Stimulated activated CD4-positive, alpha-beta T cell treated with anti-CD3 and anti-CD28 coated beads, TNF-alpha, amount 100 ng/mL, for 24 hours (primary cell): ENCODE results near the gene CEP68.
"Not testable (repeated sequence)": the region's sequence is repeated elsewhere in the genome, so short reads cannot be mapped to it uniquely, and the experiment has no call there.

Source experiments
- DNase-seq, 3 experiments: peaks; one replicate each; pipeline ENCODE4 v3.0.0-alpha.2; 2020; ENCODE audit warnings: low read depth in 3 of 3

CEP68 gene

DNA sequence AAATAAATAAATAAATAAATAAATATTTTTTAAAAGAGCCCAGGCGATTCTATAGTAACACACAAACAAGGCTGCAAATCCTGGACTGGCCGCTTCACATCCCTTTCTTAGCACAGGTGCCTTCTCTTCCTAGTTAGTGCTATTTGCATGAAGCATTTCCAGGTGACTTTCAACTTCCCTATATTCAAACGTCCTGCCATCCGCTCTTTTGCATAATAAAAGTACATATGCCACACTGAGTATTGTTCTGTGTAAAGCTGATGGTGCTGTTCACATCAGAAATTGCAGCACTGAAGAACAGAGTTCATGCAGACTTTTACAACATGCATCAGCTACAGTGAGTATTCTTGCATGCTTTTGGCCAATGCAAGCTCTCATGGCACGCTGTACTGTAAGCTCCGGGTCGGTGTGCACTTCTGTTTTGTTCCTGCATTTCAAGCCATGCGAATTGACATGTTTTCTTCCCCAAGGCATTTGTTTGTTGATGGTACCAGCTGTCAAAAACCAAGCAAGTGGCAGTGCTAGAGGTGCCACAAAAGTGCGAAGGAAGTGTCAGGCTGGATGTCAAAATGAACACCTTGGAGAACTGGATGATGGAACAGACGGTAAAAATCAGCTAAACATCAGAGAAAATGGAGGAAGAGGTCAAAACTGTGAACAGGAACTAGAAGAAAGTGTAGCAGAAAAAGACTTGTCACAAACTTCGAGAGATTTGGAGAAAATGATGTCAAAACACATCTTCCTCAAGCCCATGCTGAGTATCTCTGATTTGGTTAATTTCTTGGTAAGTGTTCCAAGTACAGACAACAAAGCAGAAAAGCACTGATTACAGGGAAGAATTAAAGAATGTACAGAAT lies 25.5 kb upstream of the CEP68 start:
- DNase-seq = no peak

DNA sequence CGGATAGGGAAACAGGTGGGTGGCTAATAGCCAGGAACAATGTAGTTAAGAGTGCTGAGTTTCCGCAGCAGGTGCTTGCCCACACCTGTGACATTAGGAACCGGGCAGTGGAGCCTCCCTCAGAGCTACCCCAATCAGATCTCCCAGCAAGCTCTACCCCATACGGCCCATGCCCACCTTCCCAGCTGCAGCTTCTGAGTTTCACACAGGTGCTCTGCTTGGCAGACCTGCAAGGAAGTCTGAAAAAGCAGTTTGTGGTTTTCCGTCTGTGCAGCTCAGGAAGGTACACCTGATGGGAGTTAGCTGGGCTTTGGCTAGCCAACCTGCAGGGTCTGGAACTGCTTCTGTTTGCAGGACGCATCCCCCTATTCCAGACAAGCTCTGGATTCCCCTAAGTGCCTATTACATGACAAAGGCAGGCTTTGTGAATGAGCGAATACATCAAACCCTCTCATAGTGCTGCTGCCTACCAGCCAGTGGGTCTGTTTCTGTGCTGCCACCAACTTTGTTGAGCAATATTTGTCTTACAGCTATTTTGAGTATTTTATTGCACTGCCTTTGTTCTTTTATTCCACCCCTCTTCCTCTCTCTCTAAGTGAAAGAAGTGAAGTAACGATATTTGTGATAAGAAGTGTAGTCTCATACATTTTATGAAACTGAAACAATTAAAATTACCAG lies 24.7 kb upstream of the CEP68 start:
- no peak for DNase-seq

- DNase-seq = no peak
Measured at GRCh38 chr2:65032019-65032975, 23.9 kb upstream of the CEP68 start.

DNA sequence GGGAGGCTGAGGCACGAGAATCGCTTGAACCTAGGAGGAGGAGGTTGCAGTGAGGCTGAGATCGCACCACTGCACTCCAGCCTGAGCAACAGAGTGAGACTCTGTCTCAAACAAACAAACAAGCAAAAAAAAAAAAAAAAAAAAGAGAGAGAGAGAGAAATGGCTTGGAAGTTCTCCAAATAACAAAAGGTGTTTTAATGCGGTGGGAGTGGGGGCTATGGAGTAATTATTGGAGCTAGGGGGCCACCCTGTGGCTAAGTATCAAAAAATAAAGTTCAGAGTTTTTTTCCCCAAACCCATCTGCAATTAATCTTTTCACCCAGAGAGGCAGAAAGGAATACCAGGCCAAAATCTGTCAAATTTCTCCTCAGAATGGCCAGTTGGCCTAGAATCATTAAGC lies 23.0 kb upstream of the CEP68 start:
- no peak for DNase-seq

DNA sequence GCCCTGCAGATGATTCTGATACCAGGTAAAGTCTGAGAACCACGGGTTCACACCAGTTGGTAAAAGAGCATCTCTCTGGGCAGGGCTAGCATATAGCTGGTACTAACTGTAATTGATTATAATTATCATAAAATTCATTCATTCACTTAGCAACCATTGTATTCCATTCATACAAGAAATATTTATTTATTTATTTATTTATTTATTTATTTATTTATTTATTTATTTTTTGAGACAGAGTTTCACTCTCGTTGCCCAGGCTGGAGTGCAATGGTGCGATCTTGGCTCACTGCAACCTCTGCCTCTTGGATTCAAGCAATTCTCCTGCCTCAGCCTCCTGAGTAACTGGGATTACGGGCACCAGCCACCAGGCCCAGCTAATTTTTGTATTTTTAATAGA lies 22.5 kb upstream of the CEP68 start:
- not testable (repeated sequence) for DNase-seq

DNA sequence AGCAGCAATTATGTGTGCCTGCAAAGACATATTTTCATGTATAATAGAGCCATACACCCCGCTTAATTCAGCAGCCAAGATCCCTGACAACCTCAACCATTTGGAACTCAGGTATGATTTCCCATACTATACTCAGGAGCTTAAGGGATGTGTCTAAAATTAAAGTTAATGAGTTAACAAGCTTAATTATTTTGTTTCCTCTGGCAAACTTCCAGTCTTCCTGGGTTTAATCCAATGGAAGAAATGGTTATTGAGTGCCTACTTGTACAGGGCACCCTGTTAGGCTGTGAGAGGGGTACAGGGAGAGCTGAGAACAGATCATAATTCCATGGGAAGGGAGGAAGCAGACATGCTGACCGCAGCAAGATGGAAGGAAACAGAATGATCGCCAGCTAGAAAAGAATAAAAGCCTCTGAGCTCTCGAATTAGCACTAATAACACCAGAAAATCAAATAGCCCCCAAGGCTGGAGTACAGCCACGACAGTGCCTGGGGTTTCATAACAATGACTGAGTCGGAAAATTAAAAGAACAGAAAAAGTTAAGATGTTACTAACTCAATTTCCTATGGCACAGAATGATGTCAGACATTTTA lies 20.8 kb upstream of the CEP68 start:
- DNase-seq = no peak

GRCh38 chr2:65037178-65037577 lies 19.0 kb upstream of the CEP68 start:
- no peak for DNase-seq

- DNase-seq = no peak
Measured at GRCh38 chr2:65039640-65040039, 16.6 kb upstream of the CEP68 start.

DNA sequence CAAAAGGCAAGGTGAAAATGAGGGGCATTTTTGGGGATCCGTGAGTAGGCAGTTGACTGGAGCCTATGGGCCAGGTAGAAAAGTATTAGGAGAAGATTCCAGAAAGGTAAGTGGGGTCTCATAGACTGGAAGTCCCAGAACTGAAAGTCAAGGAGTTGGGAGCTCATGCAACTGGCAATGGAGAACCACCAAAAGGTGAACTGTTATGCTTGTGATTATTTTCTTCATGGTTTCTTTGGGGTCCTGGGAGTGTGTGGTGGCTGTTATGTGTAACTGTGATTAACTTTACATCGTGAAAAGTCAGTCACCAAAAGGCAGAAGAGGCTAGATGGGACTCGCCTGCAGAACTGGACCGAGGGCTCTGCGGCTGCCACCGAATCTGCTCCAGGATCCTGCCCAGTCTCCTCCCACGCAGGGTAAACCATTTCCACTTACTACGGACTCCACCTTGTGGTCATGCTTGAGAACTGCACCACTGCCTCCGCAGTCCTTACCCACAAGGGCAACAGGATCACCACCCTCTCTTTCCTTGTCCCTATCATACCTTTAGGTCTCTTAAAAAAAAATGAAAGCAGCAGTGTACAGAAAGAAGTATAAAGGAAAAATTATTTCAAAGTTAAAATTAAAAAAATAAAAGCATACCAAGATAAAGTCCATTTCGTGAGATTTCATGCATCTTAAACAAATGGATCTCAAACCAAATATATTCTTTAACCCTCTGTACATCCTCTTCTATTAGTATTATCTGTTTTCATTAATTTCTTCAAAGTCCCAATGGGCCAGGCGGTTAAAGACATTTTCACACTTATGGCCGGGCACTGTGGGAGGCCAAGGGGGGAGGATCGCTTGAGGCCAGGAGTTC lies 15.6 kb upstream of the CEP68 start:
- DNase-seq = peak; percentile 47 to 73 (median 61)

- DNase-seq = no peak
Measured at GRCh38 chr2:65043001-65043400, 13.2 kb upstream of the CEP68 start.

DNA sequence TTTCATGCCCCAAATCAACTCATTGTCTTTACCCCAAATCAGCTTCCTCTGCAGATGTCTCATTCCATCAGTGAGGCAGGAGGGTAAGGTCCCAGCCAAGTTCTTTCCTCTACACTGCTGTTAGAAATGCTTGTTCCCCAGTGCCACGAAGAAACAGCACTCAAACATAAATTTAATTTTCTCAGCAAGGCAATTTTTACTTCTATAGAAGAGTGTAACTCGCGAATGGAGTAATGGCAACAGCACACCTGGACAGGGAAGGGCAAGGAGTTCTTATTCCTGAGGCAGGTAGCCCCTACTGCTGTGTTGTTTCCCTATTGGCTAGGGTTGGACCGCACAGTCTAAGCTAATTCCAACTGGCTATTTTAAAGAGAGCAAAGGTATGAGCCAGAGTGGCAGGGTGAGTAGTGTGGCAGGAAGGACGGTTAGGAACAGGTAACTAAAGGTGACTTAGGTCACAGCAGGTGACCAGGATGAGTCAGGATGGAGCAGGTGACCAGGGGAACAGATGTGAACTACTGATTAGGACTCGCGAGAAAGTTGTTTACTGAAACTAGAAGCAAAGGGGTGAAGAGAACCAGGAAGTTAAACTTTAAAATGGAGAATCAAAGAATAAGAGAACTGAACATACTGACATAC lies 12.0 kb upstream of the CEP68 start:
- DNase-seq = no peak

GRCh38 chr2:65045651-65046050 lies 10.6 kb upstream of the CEP68 start:
- DNase-seq = no peak

GRCh38 chr2:65046633-65047407 lies 9.4 kb upstream of the CEP68 start:
- no peak for DNase-seq

DNA sequence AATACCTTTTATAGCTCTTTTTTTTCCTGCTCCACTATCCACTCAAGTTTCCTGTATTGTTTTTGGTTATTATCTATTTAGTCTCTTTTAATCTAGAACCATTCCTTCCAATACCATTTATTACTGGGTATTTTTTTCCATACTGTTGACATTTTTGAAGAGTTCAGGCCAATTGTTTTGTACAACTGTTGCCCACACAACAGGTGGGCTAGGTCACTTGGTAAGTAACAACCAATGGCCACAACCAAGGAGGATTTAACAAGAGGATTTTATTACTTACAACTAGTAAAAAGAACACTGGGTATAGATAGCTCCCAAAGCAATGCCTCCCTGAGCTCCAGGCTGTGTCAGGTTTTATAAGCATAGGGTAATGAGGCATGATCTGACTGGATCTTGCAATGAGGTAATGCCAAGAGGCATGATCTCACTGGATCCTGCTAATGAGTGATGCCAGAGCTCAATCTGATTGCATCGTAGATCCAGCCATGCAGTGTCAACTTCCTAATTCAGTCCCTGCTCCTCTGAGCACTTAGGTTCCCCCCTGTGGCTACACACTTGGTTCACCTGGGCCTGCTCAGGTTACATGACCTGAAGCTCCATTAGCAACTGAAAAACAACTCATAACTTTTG lies 7.1 kb upstream of the CEP68 start:
- no peak for DNase-seq

DNA sequence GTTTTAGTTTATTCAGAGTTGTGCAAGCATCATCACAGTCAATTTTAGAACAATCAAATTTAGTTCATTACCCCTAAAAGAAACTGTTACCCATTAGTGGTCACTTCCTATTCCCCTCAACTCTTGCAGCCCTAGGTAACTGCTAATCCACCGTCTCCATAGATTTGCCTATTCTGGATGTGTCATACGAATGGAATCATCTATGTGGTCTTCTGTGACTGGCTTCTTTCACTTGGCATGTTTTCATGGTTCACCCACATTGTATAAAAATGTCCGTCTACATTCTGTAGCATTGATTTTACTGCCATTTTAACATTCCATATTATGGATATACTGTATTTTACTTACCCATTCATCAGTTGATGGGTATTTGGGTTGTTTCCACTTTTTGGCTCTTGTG lies 5.3 kb upstream of the CEP68 start:
- DNase-seq = no peak

- no peak for DNase-seq
Measured at GRCh38 chr2:65053199-65053598, 3.0 kb upstream of the CEP68 start.

GRCh38 chr2:65054749-65055421 lies 1.3 kb upstream of the CEP68 start:
- DNase-seq = no peak

- peak in 1 of 3 experiments; percentile 53 for DNase-seq
Measured at GRCh38 chr2:65055422-65056214, 598 bp upstream of the CEP68 start.
